ENCODE results near the gene GPS1. TPM values are rescaled to one million over a fixed set of nuclear protein-coding genes. Genes with fewer than 3 reads are reported as not detected.
A peak's percentile ranks its signal among the peaks of the same experiment; 100 is the strongest.

GPS1 gene
- total RNA-seq, 1 donor from 2014 or later, result 150 TPM

DNA sequence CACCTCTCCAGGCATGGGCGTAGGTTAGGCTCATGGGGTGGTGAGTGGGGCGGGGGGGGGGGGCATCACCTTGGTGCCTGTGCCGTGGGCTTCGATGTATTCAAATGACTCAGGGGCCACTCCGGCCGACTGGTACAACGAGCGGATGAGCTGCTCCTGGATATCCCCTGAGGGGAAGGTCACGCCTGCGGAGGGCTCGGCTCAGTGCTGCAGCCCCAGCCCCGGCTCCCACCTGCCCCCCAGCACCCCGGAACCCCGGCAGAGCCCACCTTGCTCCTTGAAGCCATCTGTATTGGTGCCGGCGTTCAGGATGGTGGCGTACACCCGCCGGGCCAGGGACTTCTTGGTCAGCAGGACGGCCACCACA lies 40.9 kb downstream of the GPS1 start:
- TF ChIP-seq, protein P1, sequence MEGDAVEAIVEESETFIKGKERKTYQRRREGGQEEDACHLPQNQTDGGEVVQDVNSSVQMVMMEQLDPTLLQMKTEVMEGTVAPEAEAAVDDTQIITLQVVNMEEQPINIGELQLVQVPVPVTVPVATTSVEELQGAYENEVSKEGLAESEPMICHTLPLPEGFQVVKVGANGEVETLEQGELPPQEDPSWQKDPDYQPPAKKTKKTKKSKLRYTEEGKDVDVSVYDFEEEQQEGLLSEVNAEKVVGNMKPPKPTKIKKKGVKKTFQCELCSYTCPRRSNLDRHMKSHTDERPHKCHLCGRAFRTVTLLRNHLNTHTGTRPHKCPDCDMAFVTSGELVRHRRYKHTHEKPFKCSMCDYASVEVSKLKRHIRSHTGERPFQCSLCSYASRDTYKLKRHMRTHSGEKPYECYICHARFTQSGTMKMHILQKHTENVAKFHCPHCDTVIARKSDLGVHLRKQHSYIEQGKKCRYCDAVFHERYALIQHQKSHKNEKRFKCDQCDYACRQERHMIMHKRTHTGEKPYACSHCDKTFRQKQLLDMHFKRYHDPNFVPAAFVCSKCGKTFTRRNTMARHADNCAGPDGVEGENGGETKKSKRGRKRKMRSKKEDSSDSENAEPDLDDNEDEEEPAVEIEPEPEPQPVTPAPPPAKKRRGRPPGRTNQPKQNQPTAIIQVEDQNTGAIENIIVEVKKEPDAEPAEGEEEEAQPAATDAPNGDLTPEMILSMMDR (IDR thresholded peaks at IDR 0.05; ENCODE audit: insufficient read depth, low read length, poor library complexity, severe bottlenecking), result no peak

DNA sequence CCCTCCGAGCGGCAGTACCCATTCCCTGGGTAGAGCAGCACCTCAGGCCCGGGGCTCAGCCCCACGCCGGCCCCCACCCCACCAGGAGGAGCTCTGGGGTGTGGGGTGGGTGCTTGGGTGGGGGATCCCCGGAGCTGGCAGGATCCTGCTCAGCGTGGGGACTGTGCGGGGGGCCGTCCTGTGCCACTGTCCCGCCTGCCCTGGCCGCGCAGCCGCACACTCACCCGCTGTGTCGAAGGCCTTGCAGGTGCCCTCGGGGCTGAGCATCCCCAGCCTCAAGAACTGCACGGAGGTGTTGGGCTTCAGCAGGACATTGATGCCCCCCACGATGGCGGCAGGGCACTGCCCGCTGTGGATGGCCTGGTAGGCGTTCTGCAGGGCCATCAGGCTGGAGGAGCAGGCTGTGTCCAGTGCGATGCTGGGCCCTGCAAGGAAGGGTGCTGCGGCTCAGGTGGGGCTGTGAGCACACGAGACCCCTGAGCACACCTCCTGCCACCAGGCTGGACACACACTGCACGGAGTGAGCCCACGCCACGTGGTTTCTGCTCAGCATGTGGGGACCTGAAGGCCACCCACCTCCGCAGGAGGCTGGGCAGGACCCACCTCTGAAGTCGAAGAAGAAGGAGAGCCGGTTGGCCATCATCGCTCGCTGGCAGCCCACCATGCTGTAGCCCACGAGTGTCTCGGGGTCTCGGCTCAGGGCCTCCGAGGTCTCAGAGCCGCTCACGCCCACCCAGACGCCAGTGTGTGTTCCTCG lies 41.5 kb downstream of the GPS1 start:
- Histone ChIP-seq H3K36me3 (ENCODE audit: control insufficient read depth, insufficient read depth, low read length) (peaks cover 9% of the 10 kb centered on the region), H3K4me3 (ENCODE audit: low read depth, low read length) (no peak overlapping the region), H3K27me3 (ENCODE audit: control insufficient read depth, insufficient read depth, low read length) (no peaks in the 10 kb centered on the region)
- no peak for DNase-seq (ENCODE audit: low read depth)
- TF ChIP-seq, protein P1 (IDR thresholded peaks at IDR 0.05; ENCODE audit: insufficient read depth, low read length, poor library complexity, severe bottlenecking), result no peak

More for the DNA sequence above, 40.9 kb downstream of the GPS1 start:
- no peaks in the 10 kb centered on the region for H3K27me3 ChIP-seq (ENCODE audit: control insufficient read depth, insufficient read depth, low read length)
- peaks cover 9% of the 10 kb centered on the region for H3K36me3 ChIP-seq (ENCODE audit: control insufficient read depth, insufficient read depth, low read length)
- H3K4me3 ChIP-seq (ENCODE audit: low read depth, low read length), result no peak overlapping the region
- no peak for DNase-seq (ENCODE audit: low read depth)

DNA sequence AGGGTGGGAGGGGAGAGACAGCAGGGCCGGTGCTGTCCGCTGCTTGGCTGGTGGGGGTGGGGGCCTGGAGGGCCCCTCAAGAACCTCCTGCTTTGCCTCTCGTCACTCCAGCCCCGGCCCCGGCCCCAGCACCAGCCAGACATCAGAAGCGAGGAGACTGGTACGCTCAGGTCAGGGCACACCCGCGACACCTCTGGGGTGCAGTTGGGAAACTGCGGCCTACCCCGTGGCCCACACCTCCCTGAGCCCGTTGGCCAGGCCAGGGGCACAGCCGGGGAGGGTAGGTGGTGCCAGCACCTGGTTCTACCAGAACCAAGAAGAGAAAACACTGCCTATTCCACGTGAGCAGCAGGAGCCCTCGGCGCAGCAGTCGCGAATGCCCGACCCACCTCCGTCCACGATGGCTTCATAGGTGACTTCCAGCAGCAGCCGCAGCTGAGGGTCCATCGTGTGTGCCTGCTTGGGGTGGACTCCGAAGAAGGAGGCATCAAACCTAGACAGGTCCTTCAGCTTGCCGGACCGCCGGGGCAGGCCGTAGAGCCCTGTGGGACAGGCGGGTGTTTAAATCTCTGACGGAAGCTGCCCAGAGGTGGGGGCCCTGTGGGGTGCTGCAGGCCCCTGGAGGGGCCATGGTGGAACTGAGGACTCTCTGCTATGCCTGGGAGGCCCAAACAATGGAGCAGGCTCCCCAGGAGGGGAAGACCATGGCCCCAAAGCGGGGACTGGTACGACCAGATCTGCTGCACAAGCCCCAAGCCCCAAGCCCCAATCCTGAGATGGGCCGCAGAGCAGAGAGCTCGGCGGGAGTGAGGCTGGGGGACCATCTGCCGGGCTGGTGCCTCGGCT lies 43.5 kb downstream of the GPS1 start:
- DNase-seq (ENCODE audit: low read depth), result no peak
- H3K27me3 ChIP-seq (ENCODE audit: control insufficient read depth, insufficient read depth, low read length), result no peaks in the 10 kb centered on the region
- TF ChIP-seq, protein P1 (IDR thresholded peaks at IDR 0.05; ENCODE audit: insufficient read depth, low read length, poor library complexity, severe bottlenecking), result no peak
- no peak overlapping the region for H3K4me3 ChIP-seq (ENCODE audit: low read depth, low read length)
- H3K36me3 ChIP-seq (ENCODE audit: control insufficient read depth, insufficient read depth, low read length), result peaks cover 9% of the 10 kb centered on the region

DNA sequence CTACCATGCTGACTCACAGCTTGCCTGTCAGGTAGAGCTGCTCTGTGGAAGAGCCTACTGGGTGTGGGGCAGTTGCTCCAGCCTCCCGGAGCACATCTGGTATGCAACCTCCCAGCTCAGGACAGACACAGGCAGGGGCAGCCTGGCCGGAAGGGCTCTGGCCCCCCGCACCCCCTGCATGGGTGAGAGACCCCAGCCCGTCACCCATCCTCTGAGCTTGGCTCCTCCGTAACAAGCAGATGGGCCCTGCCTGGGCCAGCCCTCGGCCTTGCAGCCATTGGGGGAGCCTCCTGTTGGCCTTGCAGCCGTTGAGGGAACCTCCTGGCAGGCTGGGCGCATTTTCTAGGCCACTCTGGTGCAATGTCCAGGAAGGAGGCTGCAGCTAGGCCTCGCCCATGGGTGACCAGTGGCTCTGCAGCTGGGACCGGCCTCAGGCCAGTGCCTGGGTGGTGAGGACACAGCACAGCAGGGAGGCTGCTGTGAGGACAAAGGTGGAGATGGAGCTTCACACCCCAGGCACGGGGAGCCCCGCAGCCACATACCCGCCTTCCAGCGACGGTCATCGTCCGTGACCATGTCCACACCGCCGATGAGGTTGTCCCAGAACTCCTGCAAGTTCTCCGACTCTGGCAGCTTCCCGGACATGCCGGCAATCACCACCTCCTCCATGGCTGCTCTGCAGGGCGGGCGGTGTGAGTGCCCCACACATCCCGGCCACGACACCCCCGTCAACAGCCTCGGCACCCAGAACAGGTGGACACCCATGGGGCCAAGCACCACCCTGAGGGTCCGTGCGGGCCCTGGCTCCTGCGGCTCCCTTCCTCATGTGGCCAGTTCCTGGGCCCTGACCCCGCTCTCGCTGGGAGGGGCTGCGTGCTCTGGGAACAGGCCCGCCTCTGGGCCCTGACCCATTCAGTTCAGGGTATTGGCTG lies 44.3 kb downstream of the GPS1 start:
- Histone ChIP-seq H3K4me3 (ENCODE audit: low read depth, low read length) (peak overlapping the region; percentile 72), H3K27me3 (ENCODE audit: control insufficient read depth, insufficient read depth, low read length) (no peaks in the 10 kb centered on the region), H3K36me3 (ENCODE audit: control insufficient read depth, insufficient read depth, low read length) (peaks cover 8% of the 10 kb centered on the region)
- TF ChIP-seq, protein P1 (IDR thresholded peaks at IDR 0.05; ENCODE audit: insufficient read depth, low read length, poor library complexity, severe bottlenecking), result no peak
- no peak for DNase-seq (ENCODE audit: low read depth)

DNA sequence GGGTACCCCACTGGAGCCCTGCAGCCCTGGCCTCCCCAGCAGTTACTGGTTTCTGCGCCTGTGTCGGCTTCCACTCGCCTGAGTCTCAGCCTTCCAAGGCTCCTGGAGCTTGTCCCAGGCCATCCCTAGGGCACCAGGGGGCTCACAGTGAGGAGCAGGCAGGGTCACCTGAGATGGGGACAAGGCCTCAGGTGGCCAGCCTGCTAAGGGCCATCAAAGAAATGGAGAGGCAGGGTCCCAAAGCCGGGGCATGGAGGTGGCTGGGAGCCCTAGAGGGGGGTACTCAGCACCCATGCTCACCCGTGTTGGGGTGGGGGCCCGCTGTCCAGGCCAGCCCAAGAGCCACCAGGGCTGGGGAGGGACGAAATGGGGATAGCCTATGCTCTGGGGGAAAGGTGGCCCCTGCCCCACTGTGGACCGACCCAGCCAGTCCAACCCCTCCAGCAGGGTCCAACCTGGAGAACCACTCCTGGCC lies 45.0 kb downstream of the GPS1 start:
- Histone ChIP-seq H3K36me3 (ENCODE audit: control insufficient read depth, insufficient read depth, low read length) (peaks cover 7% of the 10 kb centered on the region), H3K4me3 (ENCODE audit: low read depth, low read length) (peak overlapping the region; percentile 72), H3K27me3 (ENCODE audit: control insufficient read depth, insufficient read depth, low read length) (no peaks in the 10 kb centered on the region)
- TF ChIP-seq, protein P1 (IDR thresholded peaks at IDR 0.05; ENCODE audit: insufficient read depth, low read length, poor library complexity, severe bottlenecking), result no peak
- DNase-seq (ENCODE audit: low read depth), result no peak
